ENCODE measurements around the gene LIPE.
A peak's percentile ranks its signal among the peaks of the same experiment; 100 is the strongest.
"Not testable (repeated sequence)": the region's sequence is repeated elsewhere in the genome, so short reads cannot be mapped to it uniquely, and the experiment has no call there.

LIPE gene

GRCh38 chr19:42427313-42427712 lies at the start of gene LIPE:
LIPE (minus strand) TSS chr19:42427388; CDS start chr19:42427149, 239 bp downstream.
- no peak for FAIRE-seq

- no peak for FAIRE-seq
Observed at GRCh38 chr19:42475366-42475765, 48.2 kb upstream of the LIPE start.

- FAIRE-seq: no peak
Observed at GRCh38 chr19:42474743-42475142, 47.6 kb upstream of the LIPE start.

GRCh38 chr19:42473686-42474085 lies 46.5 kb upstream of the LIPE start:
- no peak for FAIRE-seq

GRCh38 chr19:42472402-42473147 lies 45.4 kb upstream of the LIPE start:
- no peak for FAIRE-seq

GRCh38 chr19:42471554-42472249 lies 44.5 kb upstream of the LIPE start:
- no peak for FAIRE-seq

GRCh38 chr19:42469311-42470235 lies 42.4 kb upstream of the LIPE start:
- no peak for FAIRE-seq

GRCh38 chr19:42468273-42468796 lies 41.1 kb upstream of the LIPE start:
- FAIRE-seq: no peak

GRCh38 chr19:42467183-42467760 lies 40.1 kb upstream of the LIPE start:
- FAIRE-seq: no peak

GRCh38 chr19:42466521-42467182 lies 39.5 kb upstream of the LIPE start:
- FAIRE-seq: no peak

- no peak for FAIRE-seq
Observed at GRCh38 chr19:42465827-42466280, 38.7 kb upstream of the LIPE start.

GRCh38 chr19:42461700-42462324 lies 34.6 kb upstream of the LIPE start:
- no peak for FAIRE-seq

GRCh38 chr19:42461231-42461630 lies 34.0 kb upstream of the LIPE start:
- not testable (repeated sequence) for FAIRE-seq

- FAIRE-seq: no peak
Observed at GRCh38 chr19:42459926-42460325, 32.7 kb upstream of the LIPE start.

- FAIRE-seq: no peak
Observed at GRCh38 chr19:42455621-42456081, 28.5 kb upstream of the LIPE start.

GRCh38 chr19:42455086-42455485 lies 27.9 kb upstream of the LIPE start:
- no peak for FAIRE-seq

- no peak for FAIRE-seq
Observed at GRCh38 chr19:42452590-42452989, 25.4 kb upstream of the LIPE start.

GRCh38 chr19:42450314-42450934 lies 23.2 kb upstream of the LIPE start:
- peak; percentile 90 for FAIRE-seq

GRCh38 chr19:42448306-42448705 lies 21.1 kb upstream of the LIPE start:
- not testable (repeated sequence) for FAIRE-seq

GRCh38 chr19:42445948-42446347 lies 18.8 kb upstream of the LIPE start:
- no peak for FAIRE-seq

GRCh38 chr19:42443944-42444398 lies 16.8 kb upstream of the LIPE start:
- FAIRE-seq: no peak

All from islet of Langerhans (tissue), 1 donor.